Rectal smooth muscle tissue (tissue), 1 donor: Measurements from ENCODE around the gene GABRA4.

Source experiments
- H3K27ac ChIP-seq: one replicate; pipeline ENCODE4 v1.7.0; 2013; ENCODE audit warnings: low read depth, low read length, inconsistent platforms
- H3K27me3 ChIP-seq: one replicate; pipeline ENCODE4 v1.7.0; 2013; ENCODE audit warnings: low read length; ENCODE audit not compliant: control insufficient read depth, insufficient read depth
- H3K36me3 ChIP-seq: one replicate; pipeline ENCODE4 v1.7.0; 2013; ENCODE audit warnings: low read length; ENCODE audit not compliant: control insufficient read depth, insufficient read depth
- H3K4me1 ChIP-seq: one replicate; pipeline ENCODE4 v1.7.0; 2013; ENCODE audit warnings: low read length; ENCODE audit not compliant: control insufficient read depth, insufficient read depth
- H3K4me3 ChIP-seq: one replicate; pipeline ENCODE4 v1.7.0; 2013; ENCODE audit warnings: low read length
- H3K9ac ChIP-seq: one replicate; pipeline ENCODE4 v1.7.0; 2013; ENCODE audit warnings: low read length

GABRA4 gene

GRCh38 chr4:46993075-46994006 is at the start of gene GABRA4:
Gene GABRA4 (minus strand): TSS chr4:46993581. CDS start chr4:46993424, 157 bp downstream.
- no peaks in the 10 kb centered on the region for H3K4me1 ChIP-seq
- peak within 1 kb of the TSS; percentile 44 for H3K4me3 ChIP-seq
- H3K27me3 ChIP-seq = no peaks in the 10 kb centered on the region
- H3K36me3 ChIP-seq = no peaks in the 10 kb centered on the region
- no peak within 1 kb of the TSS for H3K27ac ChIP-seq
- no peak within 1 kb of the TSS for H3K9ac ChIP-seq

DNA sequence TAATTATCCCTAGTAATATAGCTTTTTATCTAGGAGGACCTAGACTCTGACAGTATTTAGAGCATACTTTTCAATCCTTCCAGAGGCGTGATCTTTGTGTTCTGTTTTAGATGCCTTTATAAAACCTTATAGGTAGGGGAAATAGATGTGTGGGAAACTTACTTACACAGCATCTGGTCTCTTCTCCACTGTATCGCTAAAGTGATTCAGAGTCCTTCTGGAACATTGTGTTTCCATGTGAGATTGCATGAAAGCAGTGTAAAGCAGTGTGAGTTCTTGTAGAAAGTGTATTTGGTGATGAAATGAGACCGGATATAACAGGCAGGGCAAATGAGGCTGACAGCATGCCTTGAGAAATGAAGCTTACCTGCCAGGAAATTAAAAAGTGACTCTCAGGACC is 47.4 kb upstream of the GABRA4 start:
- Histone ChIP-seq H3K36me3 (no peaks in the 10 kb centered on the region), H3K4me3 (no peak overlapping the region), H3K4me1 (no peaks in the 10 kb centered on the region), H3K9ac (no peak overlapping the region), H3K27ac (no peak overlapping the region), H3K27me3 (no peaks in the 10 kb centered on the region)

DNA sequence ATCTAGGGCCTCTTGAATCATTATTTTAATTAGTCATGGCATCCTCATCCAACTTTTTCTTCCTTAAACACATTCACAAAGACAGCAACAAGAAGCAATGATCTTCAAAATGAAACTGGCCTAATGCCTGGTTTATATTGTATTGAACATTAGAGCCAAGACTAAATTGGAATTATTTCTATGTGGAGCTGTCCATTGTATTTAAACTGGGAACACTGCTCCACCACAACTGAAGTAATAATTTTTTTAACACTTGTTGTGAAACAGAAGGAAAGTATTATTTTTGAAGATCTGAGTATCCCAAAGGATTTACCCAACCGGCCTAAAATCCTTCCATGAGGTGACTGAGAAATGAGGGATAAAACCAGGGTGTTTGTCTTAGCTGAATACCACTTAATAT is 44.9 kb upstream of the GABRA4 start:
- H3K9ac ChIP-seq = no peak overlapping the region
- no peak overlapping the region for H3K4me3 ChIP-seq
- no peaks in the 10 kb centered on the region for H3K4me1 ChIP-seq
- H3K27me3 ChIP-seq = no peaks in the 10 kb centered on the region
- H3K36me3 ChIP-seq = no peaks in the 10 kb centered on the region
- no peak overlapping the region for H3K27ac ChIP-seq

- Histone ChIP-seq H3K36me3 (no peaks in the 10 kb centered on the region), H3K4me3 (peak overlapping the region; percentile 61), H3K4me1 (no peaks in the 10 kb centered on the region), H3K27me3 (no peaks in the 10 kb centered on the region), H3K9ac (no peak overlapping the region), H3K27ac (no peak overlapping the region)
These were observed 39.2 kb upstream of the GABRA4 start for GRCh38 chr4:47032405-47033106.

DNA sequence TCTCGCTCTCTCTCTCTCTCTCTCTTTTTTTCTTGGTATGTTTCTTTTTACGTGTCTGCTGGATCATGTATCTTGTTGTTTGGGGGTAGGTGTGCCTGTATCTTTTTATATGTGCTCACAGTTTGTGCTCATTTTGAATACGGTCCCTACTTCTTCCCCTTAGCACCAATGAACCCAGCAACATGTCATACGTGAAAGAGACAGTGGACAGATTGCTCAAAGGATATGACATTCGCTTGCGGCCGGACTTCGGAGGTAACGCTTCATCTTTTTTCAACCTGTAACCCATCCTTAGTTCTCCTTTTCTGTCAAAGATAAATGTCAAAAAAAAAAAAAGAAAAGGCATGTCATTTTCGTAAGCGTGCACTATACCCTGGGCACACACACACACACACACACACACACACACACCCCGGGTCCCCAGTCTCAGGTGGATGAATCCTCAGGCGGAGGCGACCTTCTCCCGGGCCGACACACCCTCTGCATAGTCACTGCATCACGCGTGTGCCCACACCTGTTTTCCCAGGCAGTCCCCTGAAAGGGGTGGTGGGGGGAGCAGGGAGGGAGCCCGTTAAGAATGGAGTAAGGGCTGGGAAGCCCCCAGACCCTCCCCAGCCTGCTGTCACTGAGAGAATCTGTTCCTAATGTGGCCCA is 38.5 kb upstream of the GABRA4 start:
- H3K4me3 ChIP-seq = peak overlapping the region; percentile 61
- H3K9ac ChIP-seq = no peak overlapping the region
- H3K27me3 ChIP-seq = no peaks in the 10 kb centered on the region
- H3K4me1 ChIP-seq = no peaks in the 10 kb centered on the region
- H3K36me3 ChIP-seq = no peaks in the 10 kb centered on the region
- H3K27ac ChIP-seq = no peak overlapping the region

DNA sequence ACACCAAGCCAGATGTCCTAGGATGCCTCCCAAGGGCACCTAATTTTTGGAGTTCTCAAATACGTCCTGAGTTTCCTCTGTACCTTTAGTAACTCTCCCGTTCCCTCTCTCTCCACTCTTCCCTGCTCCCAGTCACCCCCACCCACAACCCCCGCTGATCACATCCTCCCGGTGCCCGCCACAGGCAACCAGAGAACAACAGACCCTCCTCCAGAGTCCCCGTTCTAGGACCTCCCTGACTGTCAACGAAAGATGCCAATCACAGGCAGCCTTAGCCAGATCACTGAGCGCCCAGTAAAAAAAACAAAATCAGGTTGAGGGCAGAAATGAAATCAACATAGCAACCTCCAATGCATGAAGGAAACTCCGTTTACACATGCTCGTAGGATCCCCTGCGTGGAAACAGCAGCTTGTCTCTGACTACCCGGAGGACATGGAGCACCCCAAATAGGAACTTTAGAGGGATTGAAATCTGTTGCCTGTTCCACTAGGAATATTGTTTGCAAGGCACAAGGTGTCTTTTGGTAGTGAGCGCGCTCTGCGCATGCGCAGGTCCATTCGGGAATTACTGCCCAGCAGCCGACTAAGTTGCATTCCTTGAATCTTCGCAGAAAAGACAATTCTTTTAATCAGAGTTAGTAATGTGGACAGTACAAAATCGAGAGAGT is 37.8 kb upstream of the GABRA4 start, which contains the start of gene GABRB1:
GABRB1 (plus strand) TSS at position 557 of the 668 bp plus-strand sequence.
- Histone ChIP-seq H3K36me3 (no peaks in the 10 kb centered on the region), H3K4me3 (peak within 1 kb of the TSS; percentile 61), H3K27ac (no peak within 1 kb of the TSS), H3K9ac (no peak within 1 kb of the TSS), H3K27me3 (no peaks in the 10 kb centered on the region), H3K4me1 (no peaks in the 10 kb centered on the region)

DNA sequence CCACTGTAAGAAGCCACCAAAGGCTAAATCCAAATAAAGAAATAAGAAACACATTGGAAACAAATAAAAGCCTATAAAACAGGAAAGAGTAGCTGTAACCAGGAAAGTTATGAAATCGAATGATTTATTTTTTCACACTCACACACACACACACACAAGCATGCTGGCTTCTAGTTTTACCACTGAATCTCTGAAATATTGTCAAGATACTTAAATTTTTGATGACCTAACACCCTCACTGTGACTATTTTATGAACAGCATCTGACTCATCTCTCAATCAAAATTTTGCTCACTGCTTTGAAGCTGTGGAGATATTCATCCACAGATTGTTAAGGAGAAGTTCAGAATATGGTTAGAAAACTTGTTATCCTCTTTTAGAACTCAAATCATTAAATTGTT is 24.1 kb upstream of the GABRA4 start:
- Histone ChIP-seq H3K36me3 (no peaks in the 10 kb centered on the region), H3K9ac (no peak overlapping the region), H3K27me3 (no peaks in the 10 kb centered on the region), H3K4me1 (no peaks in the 10 kb centered on the region), H3K27ac (no peak overlapping the region), H3K4me3 (no peak overlapping the region)

- Histone ChIP-seq H3K27ac (no peak overlapping the region), H3K9ac (no peak overlapping the region), H3K36me3 (no peaks in the 10 kb centered on the region)
These were observed 23.7 kb upstream of the GABRA4 start for GRCh38 chr4:47017081-47017480.

GRCh38 chr4:47013373-47013772 is 20.0 kb upstream of the GABRA4 start:
- no peak overlapping the region for H3K9ac ChIP-seq
- no peak overlapping the region for H3K4me3 ChIP-seq
- no peak overlapping the region for H3K27ac ChIP-seq
- no peaks in the 10 kb centered on the region for H3K27me3 ChIP-seq
- no peaks in the 10 kb centered on the region for H3K36me3 ChIP-seq
- no peaks in the 10 kb centered on the region for H3K4me1 ChIP-seq

More at GRCh38 chr4:47017081-47017480, 23.7 kb upstream of the GABRA4 start:
- no peaks in the 10 kb centered on the region for H3K4me1 ChIP-seq
- H3K27me3 ChIP-seq = no peaks in the 10 kb centered on the region
- H3K4me3 ChIP-seq = no peak overlapping the region

DNA sequence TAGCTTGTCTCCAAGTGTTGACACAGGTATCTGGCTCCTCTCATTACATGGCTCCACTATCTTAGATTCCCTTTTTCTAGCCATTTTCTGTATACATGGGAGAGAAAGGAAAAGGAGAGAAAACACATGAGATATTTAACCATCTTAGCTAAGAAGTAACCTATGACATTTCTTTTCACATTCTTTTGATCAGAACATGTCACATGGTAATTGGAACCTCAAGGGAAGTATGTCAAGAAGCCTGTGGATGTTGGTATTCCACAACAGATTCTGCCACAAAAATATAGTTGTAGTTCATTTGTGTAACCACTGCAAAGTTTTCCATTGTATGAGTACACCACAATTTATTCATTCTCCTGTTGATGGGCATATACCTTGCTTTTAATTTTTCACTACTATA is 19.3 kb upstream of the GABRA4 start:
- Histone ChIP-seq H3K27ac (no peak overlapping the region), H3K9ac (no peak overlapping the region), H3K36me3 (no peaks in the 10 kb centered on the region), H3K4me1 (no peaks in the 10 kb centered on the region), H3K4me3 (no peak overlapping the region), H3K27me3 (no peaks in the 10 kb centered on the region)

DNA sequence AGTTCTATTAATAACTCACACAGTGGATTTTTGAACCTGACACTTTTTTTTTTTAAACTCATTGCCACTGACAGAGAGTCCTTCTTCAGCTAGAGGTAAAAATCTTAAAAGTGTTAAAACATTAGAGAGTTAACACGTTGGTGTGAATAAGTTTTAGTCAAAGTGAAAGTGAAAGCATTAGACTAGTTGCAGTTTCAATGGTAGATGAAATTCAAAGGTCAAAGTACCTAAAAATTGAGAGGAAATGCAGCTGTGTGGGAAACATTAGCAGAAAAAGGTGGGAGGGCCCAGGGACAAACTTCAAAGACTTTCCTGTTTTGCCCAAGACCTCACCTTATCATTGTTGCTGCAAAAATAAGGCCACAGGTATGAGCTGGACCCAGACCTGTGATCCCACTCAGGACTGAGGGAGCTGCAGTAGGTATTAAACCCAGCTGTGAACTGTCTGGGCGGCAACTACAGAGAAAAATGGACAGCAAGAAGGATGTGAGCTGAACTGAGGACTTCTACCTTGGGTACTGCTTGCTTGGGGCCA is 17.6 kb upstream of the GABRA4 start:
- no peaks in the 10 kb centered on the region for H3K4me1 ChIP-seq
- H3K27me3 ChIP-seq = no peaks in the 10 kb centered on the region
- peak overlapping the region; percentile 15 for H3K4me3 ChIP-seq
- no peak overlapping the region for H3K9ac ChIP-seq
- no peaks in the 10 kb centered on the region for H3K36me3 ChIP-seq
- H3K27ac ChIP-seq = no peak overlapping the region
